HepG2 (cell line): ENCODE results near the gene CDKN3. TPM values are rescaled to one million over a fixed set of nuclear protein-coding genes. Genes with fewer than 3 reads are reported as not detected.

Experiments
- ATAC-seq: fragments of 200-7000 bp; cut with Tn5 transposase; 3 replicates; pipeline ENCODE4 v1.9.1; 2020; ENCODE audit warnings: mild to moderate bottlenecking, moderate library complexity
- BruUV-seq: library from RNA; stranded (reverse); fragments of 400-500 nt; replicated peaks from 2 replicates; lab custom pipeline; 2021; lab: Mats Ljungman, UMichigan
- CTCF ChIA-PET: fragments of 300-600 bp; formaldehyde crosslinking; extraction: SDS; loops from one replicate; lab custom pipeline; 2021; ENCODE audit warnings: low total read pairs, inconsistent platforms, low intra/inter-chr PET ratio; lab: Yijun Ruan, JAX
- POLR2A ChIA-PET: fragments of 350-600 bp; sonication (Branson Sonifier 250); formaldehyde crosslinking; loops from one replicate; lab custom pipeline; 2020; ENCODE audit warnings: antibody characterized with exemption, inconsistent platforms; lab: Yijun Ruan, JAX
- DNase-seq: peaks from one replicate; pipeline ENCODE4 v3.0.0-alpha.2; 2015; ENCODE audit warnings: low spot score
- FAIRE-seq: peaks from 3 replicates; lab custom pipeline; 2011; peaks lifted over from hg19 to GRCh38; lab: Jason Lieb, UNC
- H2AFZ ChIP-seq: one replicate; pipeline ENCODE4 v1.6.1; 2011; ENCODE audit warnings: low read length, inconsistent platforms
- H3K27ac ChIP-seq: fragments of 300-600 bp; 3 replicates; pipeline ENCODE4 v1.8.0; 2011; ENCODE audit warnings: mixed run types, mild to moderate bottlenecking, mixed read lengths, low read length, inconsistent platforms; ENCODE audit not compliant: insufficient read depth; ENCODE audit errors: extremely low read length
- H3K27me3 ChIP-seq, 2 experiments: fragments of 200-600 bp in 1 of 2; 2 replicates in 1 of 2; 3 replicates in 1 of 2; pipeline versions ENCODE4 v1.6.0 to v1.8.0; 2011; ENCODE audit warnings: low read length in 2 of 2, mild to moderate bottlenecking in 2 of 2, moderate library complexity in 2 of 2, inconsistent platforms in 1 of 2; ENCODE audit not compliant: insufficient read depth in 2 of 2, control insufficient read depth in 1 of 2
- H3K36me3 ChIP-seq, 2 experiments: fragments of 200-600 bp in 1 of 2; replicated peaks in 1 of 2; 2 replicates in 1 of 2; 3 replicates in 1 of 2; pipeline versions ENCODE4 v1.5.1 to v1.8.0; 2011; ENCODE audit warnings: low read length in 2 of 2, inconsistent platforms in 1 of 2; ENCODE audit not compliant: insufficient read depth in 2 of 2, control insufficient read depth in 1 of 2
- H3K4me1 ChIP-seq: 2 replicates; pipeline ENCODE4 v1.5.1; 2012; ENCODE audit warnings: low read length, inconsistent platforms; ENCODE audit not compliant: insufficient read depth
- H3K4me2 ChIP-seq: 2 replicates; pipeline ENCODE4 v1.6.0; 2011; ENCODE audit warnings: low read depth, low read length, inconsistent platforms
- H3K4me3 ChIP-seq, 3 experiments: fragments of 200-600 bp in 1 of 3; sonication (generic), shearing (Covaris generic) in 1 of 3; replicated peaks in 1 of 3; 2 replicates each; pipeline ENCODE4 v1.5.1; 2011 to 2016; ENCODE audit warnings: low read length in 3 of 3, inconsistent platforms in 2 of 3, low read depth in 2 of 3, mild to moderate bottlenecking in 2 of 3, control low read depth in 1 of 3, mixed read lengths in 1 of 3; ENCODE audit not compliant: insufficient read depth in 1 of 3
- H3K79me2 ChIP-seq: one replicate; pipeline ENCODE4 v1.6.1; 2011; ENCODE audit warnings: low read length, inconsistent platforms; ENCODE audit not compliant: insufficient read depth
- H3K9ac ChIP-seq: 2 replicates; pipeline ENCODE4 v1.6.0; 2011; ENCODE audit warnings: mild to moderate bottlenecking, low read depth, low read length, inconsistent platforms; ENCODE audit not compliant: insufficient read depth
- H3K9me3 ChIP-seq: 2 replicates; pipeline ENCODE4 v1.5.1; 2012; ENCODE audit warnings: mild to moderate bottlenecking, low read length
- H4K20me1 ChIP-seq: 2 replicates; pipeline ENCODE4 v1.6.0; 2011; ENCODE audit warnings: inconsistent platforms, mild to moderate bottlenecking, low read length, moderate library complexity; ENCODE audit not compliant: insufficient read depth
- ADNP ChIP-seq: sonication (generic); formaldehyde crosslinking; IDR thresholded peaks from 2 replicates; pipeline ENCODE4 v1.4.0; 2020; ENCODE audit warnings: missing genetic modification reagents
- CAMTA2 ChIP-seq: sonication (generic); formaldehyde crosslinking; IDR thresholded peaks from 2 replicates; pipeline ENCODE4 v1.4.0; 2020; ENCODE audit warnings: mild to moderate bottlenecking, missing genetic modification reagents, borderline replicate concordance
- HNRNPLL ChIP-seq: fragments of 200-400 bp; formaldehyde crosslinking; IDR thresholded peaks from 2 replicates; pipeline ENCODE4 v1.6.1; 2017; ENCODE audit warnings: mild to moderate bottlenecking, low read depth, low read length; ENCODE audit not compliant: poor library complexity, severe bottlenecking
- SRSF1 ChIP-seq: fragments of 200-400 bp; formaldehyde crosslinking; optimal IDR thresholded peaks from 2 replicates; pipeline ENCODE3; 2017; ENCODE audit warnings: mild to moderate bottlenecking, low read depth, low read length, moderate library complexity
- STAT5B ChIP-seq: sonication (generic); formaldehyde crosslinking; IDR thresholded peaks from 2 replicates; pipeline ENCODE4 v1.4.0; 2020; ENCODE audit warnings: missing genetic modification reagents
- ZFP36L2 ChIP-seq: sonication (generic); formaldehyde crosslinking; IDR thresholded peaks from 2 replicates; pipeline ENCODE4 v1.4.0; 2020; ENCODE audit warnings: missing genetic modification reagents
- ZFP90 ChIP-seq: sonication (generic); formaldehyde crosslinking; IDR thresholded peaks from 2 replicates; pipeline ENCODE4 v1.8.0; 2022; ENCODE audit warnings: missing genetic modification reagents, mild to moderate bottlenecking, inconsistent platforms, borderline replicate concordance
- ZNF143 ChIP-seq: sonication (generic); formaldehyde crosslinking; IDR thresholded peaks from 2 replicates; pipeline ENCODE4 v1.4.0; 2020; ENCODE audit warnings: missing genetic modification reagents
- ZNF20 ChIP-seq: sonication (generic); formaldehyde crosslinking; IDR thresholded peaks from 2 replicates; pipeline ENCODE4 v1.4.0; 2020; ENCODE audit warnings: mild to moderate bottlenecking, moderate library complexity, missing genetic modification reagents
- ZNF329 ChIP-seq: sonication (generic); formaldehyde crosslinking; IDR thresholded peaks from 2 replicates; pipeline ENCODE4 v1.9.0; 2021; ENCODE audit warnings: low read depth, mild to moderate bottlenecking, missing genetic modification reagents
- ZNF556 ChIP-seq: sonication (generic); formaldehyde crosslinking; IDR thresholded peaks from 2 replicates; pipeline ENCODE4 v1.4.0; 2020; ENCODE audit warnings: mild to moderate bottlenecking, missing genetic modification reagents, borderline replicate concordance
- ZNF564 ChIP-seq: sonication (generic); formaldehyde crosslinking; IDR thresholded peaks from 2 replicates; pipeline ENCODE4 v1.8.1; 2023; ENCODE audit warnings: mild to moderate bottlenecking, missing genetic modification reagents
- ZNF709 ChIP-seq: sonication (generic); formaldehyde crosslinking; IDR thresholded peaks from 2 replicates; pipeline ENCODE4 v1.5.0; 2020; ENCODE audit warnings: mild to moderate bottlenecking, missing genetic modification reagents
- ZNF770 ChIP-seq: sonication (generic); formaldehyde crosslinking; IDR thresholded peaks from 2 replicates; pipeline ENCODE4 v1.5.0; 2020; ENCODE audit warnings: mild to moderate bottlenecking, missing genetic modification reagents
- ZSCAN12 ChIP-seq: sonication (generic); formaldehyde crosslinking; IDR thresholded peaks from 2 replicates; pipeline ENCODE4 v1.9.0; 2021; ENCODE audit warnings: mild to moderate bottlenecking, missing genetic modification reagents
- ZZZ3 ChIP-seq: sonication (generic); formaldehyde crosslinking; IDR thresholded peaks from 2 replicates; pipeline ENCODE4 v1.4.0; 2020; ENCODE audit warnings: missing genetic modification reagents, mild to moderate bottlenecking, borderline replicate concordance
- WGBS: methylation state at CpG from one replicate; pipeline ENCODE4 v1.1.6; 2017; ENCODE audit warnings: low lambda C conversion rate; 5-methylcytosine and 5-hydroxymethylcytosine counted together
- in situ Hi-C: cut with HindIII; loops from 2 replicates; pipeline ENCODE4 v1.10.0; 2017; ENCODE audit warnings: low pct_unique_long_range_greater_than_20kb; ENCODE audit not compliant: extremely low pct_ligation_motif_present
- intact Hi-C: fragments of 100-400 bp; cut with micrococcal nuclease; formaldehyde crosslinking; loops from one replicate; pipeline ENCODE4 v1.10.0; 2022; ENCODE audit not compliant: unreplicated experiment
- polyA plus RNA-seq, 8 experiments: library from polyadenylated mRNA; depleted of rRNA in 3 of 8; stranded (reverse) in 7 of 8; unstranded in 1 of 8; fragments of >200 nt; fragmentation: Illumina TruSeq in 4 of 8; extraction: Trizol in 4 of 8; gene quantifications; 2 replicates each; pipeline versions ENCODE4 v1.2.1 to v1.2.3, GENCODE V29; 2011 to 2016; ENCODE audit warnings: low read depth in 4 of 8, missing spikeins in 1 of 8, mixed read lengths in 1 of 8; ENCODE audit not compliant: insufficient read depth in 1 of 8
- total RNA-seq, 5 experiments: library from RNA; depleted of rRNA; stranded (reverse); fragments of >200 nt; fragmentation: Illumina TruSeq; extraction: Trizol; gene quantifications; 2 replicates each; pipeline ENCODE4 v1.2.3, GENCODE V29; 2016; ENCODE audit warnings: low read depth in 1 of 5

Gene CDKN3
- total and polyA plus RNA-seq, 2 of the 13 experiments (the other 11 are each of a cell fraction or from before 2014, with no cell fraction given) = 63.0 to 88.9 TPM

GRCh38 chr14:54348923-54349620 lies 47.7 kb upstream of the CDKN3 start:
- Histone ChIP-seq H3K79me2 (no peaks in the 10 kb centered on the region), H4K20me1 (no peaks in the 10 kb centered on the region), H3K9me3 (no peaks in the 10 kb centered on the region), H3K4me3 (no peak overlapping the region), H3K27ac (no peak overlapping the region), H3K27me3 (no peaks in the 10 kb centered on the region)
- ChIA-PET CTCF (interaction anchor here (0.6 to 1.6 kb wide), 4 partner anchors 17 to 1053 kb away, joined by 3 to 16 read pairs (median 4); no protein-coding TSS in a partner anchor), POLR2A (interaction anchor here (0.9 to 1.8 kb wide), 3 partner anchors 71 to 395 kb away, joined by 3 to 4 read pairs (median 3); no protein-coding TSS in a partner anchor)
- WGBS = 85% methylated on average over 24 of the region's 24 CpGs
- intact Hi-C loops = loop anchor here (1.0 to 5.0 kb wide), 6 partner anchors 71 to 1053 kb away; no protein-coding TSS in a partner anchor
- FAIRE-seq (no peak), DNase-seq (no peak)
- BruUV-seq = no TSS peak
- TF ChIP-seq ZFP36L2 (CRISPR knock-in tag) (no peak), ADNP (CRISPR knock-in tag) (no peak), ZNF329 (CRISPR knock-in tag) (no peak), ZNF564 (no peak), ZNF709 (CRISPR knock-in tag) (no peak), STAT5B (CRISPR knock-in tag) (no peak), ZNF20 (CRISPR knock-in tag) (no peak)
- TF ChIP-seq, all 625 proteins: peak for 0
- in situ Hi-C loops = loop anchor here (10.0 kb wide), 4 partner anchors 394 to 1054 kb away; partner anchors contain the start of gene BMP4
- H3K4me1 ChIP-seq = peaks cover 52% of the 10 kb centered on the region
- no peaks in the 10 kb centered on the region for H3K36me3 ChIP-seq
- H2AFZ ChIP-seq = no peak overlapping the region
- H3K4me2 ChIP-seq = no peak overlapping the region
- H3K9ac ChIP-seq = no peak overlapping the region
- no peak for ATAC-seq

DNA sequence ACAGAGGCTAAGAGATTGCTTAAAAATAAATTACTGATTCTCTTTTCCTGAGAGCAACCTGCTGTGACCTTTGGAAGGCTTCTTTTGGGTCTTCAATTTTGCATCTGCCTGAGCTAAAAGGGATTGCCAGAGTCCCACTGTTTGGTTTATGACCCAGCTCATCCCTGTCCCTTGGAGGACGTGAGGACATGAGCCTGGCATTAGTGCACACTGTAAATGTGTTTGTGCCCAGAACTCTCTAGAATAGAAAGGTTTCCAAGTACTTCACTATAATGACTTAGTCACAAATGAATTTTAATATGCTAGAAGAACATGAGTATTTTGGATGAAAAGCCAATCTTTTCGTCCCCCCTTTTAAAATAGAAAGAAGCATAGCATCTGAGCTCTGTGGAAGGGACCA lies 47.1 kb upstream of the CDKN3 start:
- Histone ChIP-seq H3K27me3 (no peaks in the 10 kb centered on the region), H3K79me2 (no peaks in the 10 kb centered on the region), H3K4me2 (no peak overlapping the region), H2AFZ (no peak overlapping the region), H3K4me1 (peaks cover 52% of the 10 kb centered on the region), H3K27ac (no peak overlapping the region), H3K36me3 (no peaks in the 10 kb centered on the region), H3K9ac (no peak overlapping the region), H3K4me3 (no peak overlapping the region), H4K20me1 (no peaks in the 10 kb centered on the region), H3K9me3 (no peaks in the 10 kb centered on the region)
- ATAC-seq (no peak), FAIRE-seq (no peak), DNase-seq (no peak)
- BruUV-seq = no TSS peak
- ChIA-PET CTCF (no interaction called here), POLR2A (interaction anchor here (1.1 to 1.8 kb wide), 2 partner anchors 71 to 396 kb away, joined by 3 to 4 read pairs; no protein-coding TSS in a partner anchor)
- intact Hi-C loops = loop anchor here (5.0 kb wide), 3 partner anchors 392 to 937 kb away; partner anchors contain the start of gene BMP4
- WGBS = 94% methylated on average over 2 of the region's 2 CpGs
- in situ Hi-C loops = loop anchor here (10.0 kb wide), 4 partner anchors 395 to 1055 kb away; partner anchors contain the start of gene BMP4
- no peak for TF ChIP-seq SRSF1
- no peak for TF ChIP-seq CAMTA2 (CRISPR knock-in tag)
- no peak for TF ChIP-seq ZFP90 (CRISPR knock-in tag)
- TF ChIP-seq ZNF143 = no peak
- no peak for TF ChIP-seq ZSCAN12 (CRISPR knock-in tag)
- no peak for TF ChIP-seq ZNF556
- TF ChIP-seq HNRNPLL = no peak
- no peak for TF ChIP-seq ZNF770 (CRISPR knock-in tag)
- no peak for TF ChIP-seq ZZZ3
